Astrocyte of the cerebellum (primary cell): ENCODE measurements around the gene SUFU.

Experiments used
- DNase-seq: peaks from one replicate; pipeline ENCODE4 v3.0.0-alpha.2; 2011; ENCODE audit warnings: low read depth
- H3K4me3 ChIP-seq: 2 replicates; pipeline ENCODE4 v1.5.1; 2011; ENCODE audit warnings: mild to moderate bottlenecking, low read depth, low read length, moderate library complexity
- in situ Hi-C: cut with HindIII; loops from 2 replicates; pipeline ENCODE4 v1.10.0; 2017; ENCODE audit warnings: low sequenced_read_pairs
- TF ChIP-seq, protein P1 (sequence below): IDR thresholded peaks from 2 replicates; pipeline ENCODE4 v1.5.1; 2012; ENCODE audit warnings: low read length, low read depth, moderate library complexity, mild to moderate bottlenecking; ENCODE audit errors: missing control alignments

The SUFU gene

DNA sequence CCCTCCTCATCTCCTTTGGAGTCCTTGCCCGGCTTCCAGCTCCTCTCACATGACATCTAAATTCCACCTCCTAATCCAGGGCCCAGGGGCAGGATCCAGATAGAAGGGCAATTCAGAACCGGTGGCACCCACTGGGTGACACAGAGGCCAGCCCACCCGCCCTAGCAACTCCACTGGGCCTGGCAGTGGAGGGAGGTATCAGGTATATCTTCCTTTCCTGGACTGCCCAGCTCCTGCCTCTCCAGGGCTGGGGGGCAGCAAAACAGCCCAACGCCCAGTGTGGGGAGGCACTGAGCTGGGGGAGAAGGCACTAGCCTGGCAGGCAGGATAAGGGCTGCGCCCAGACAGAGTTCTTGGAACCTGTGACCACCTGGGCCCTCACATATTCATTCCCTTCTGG, 130.1 kb downstream of the SUFU start:
- in situ Hi-C loops = no loop called here
- H3K4me3 ChIP-seq = no peak overlapping the region
- DNase-seq = no peak
- TF ChIP-seq, protein P1, sequence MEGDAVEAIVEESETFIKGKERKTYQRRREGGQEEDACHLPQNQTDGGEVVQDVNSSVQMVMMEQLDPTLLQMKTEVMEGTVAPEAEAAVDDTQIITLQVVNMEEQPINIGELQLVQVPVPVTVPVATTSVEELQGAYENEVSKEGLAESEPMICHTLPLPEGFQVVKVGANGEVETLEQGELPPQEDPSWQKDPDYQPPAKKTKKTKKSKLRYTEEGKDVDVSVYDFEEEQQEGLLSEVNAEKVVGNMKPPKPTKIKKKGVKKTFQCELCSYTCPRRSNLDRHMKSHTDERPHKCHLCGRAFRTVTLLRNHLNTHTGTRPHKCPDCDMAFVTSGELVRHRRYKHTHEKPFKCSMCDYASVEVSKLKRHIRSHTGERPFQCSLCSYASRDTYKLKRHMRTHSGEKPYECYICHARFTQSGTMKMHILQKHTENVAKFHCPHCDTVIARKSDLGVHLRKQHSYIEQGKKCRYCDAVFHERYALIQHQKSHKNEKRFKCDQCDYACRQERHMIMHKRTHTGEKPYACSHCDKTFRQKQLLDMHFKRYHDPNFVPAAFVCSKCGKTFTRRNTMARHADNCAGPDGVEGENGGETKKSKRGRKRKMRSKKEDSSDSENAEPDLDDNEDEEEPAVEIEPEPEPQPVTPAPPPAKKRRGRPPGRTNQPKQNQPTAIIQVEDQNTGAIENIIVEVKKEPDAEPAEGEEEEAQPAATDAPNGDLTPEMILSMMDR = no peak

DNA sequence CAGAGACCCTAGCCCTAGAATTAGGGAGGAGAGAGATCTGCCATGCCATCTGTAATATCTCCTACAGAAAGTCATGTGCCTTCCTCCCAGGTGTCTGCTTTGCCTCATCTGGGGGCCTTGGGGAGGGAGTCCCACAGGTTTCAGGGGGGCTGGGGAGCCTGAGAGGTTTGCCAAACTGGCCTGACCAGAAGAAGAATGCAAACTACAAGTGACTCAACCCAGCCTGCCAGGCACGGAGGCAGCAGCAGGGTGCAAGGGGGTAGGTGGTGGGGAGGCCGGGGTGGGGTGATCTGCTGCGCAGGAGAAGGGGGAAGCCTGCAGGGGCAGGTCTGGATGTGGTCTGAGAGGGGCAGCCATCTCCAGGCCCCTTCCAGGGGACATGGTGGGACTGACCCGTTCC, 130.9 kb downstream of the SUFU start:
- no peak overlapping the region for H3K4me3 ChIP-seq
- TF ChIP-seq, protein P1 = no peak
- in situ Hi-C loops = no loop called here
- DNase-seq = no peak

DNA sequence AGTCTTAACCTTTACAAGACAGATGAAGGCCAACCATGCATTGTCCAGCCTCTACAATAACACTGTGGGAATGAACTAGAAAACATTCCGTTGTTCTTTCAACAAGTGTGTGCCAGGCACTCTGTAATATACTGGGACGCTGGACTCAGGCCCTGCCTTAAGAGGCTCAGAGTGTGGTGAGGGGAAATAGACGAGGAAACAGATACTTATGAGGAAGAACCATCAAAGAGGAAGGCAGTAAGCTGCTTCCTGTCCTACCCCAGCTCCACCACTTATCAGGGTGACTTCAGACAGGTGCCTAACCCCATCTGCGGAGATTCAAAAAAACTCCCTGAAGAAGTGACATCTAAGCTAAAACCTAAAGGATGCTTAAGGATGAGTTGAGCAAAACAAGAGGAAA, 131.6 kb downstream of the SUFU start:
- TF ChIP-seq, protein P1 = no peak
- in situ Hi-C loops = no loop called here
- no peak overlapping the region for H3K4me3 ChIP-seq
- DNase-seq = no peak

DNA sequence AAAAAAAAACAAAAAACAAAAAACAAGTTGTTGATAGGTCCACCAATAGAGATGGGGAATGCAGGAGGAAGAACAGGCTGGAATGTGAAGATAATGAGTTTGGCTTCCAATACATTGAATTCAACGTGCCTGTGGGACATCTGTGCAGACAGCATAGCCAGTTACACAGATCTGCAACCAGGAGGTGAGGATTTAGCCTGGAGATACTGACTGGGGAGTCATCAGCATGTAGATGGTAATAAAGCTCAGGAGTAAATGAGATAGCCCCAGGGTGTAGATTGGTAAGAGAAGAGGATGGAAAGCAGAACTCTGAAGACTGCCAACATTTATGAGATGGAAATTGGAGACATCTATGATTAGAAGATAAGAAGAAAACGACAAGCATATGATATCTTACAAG, 135.8 kb downstream of the SUFU start:
- TF ChIP-seq, protein P1 = no peak
- no peak for DNase-seq
- H3K4me3 ChIP-seq = no peak overlapping the region
- in situ Hi-C loops = no loop called here

DNA sequence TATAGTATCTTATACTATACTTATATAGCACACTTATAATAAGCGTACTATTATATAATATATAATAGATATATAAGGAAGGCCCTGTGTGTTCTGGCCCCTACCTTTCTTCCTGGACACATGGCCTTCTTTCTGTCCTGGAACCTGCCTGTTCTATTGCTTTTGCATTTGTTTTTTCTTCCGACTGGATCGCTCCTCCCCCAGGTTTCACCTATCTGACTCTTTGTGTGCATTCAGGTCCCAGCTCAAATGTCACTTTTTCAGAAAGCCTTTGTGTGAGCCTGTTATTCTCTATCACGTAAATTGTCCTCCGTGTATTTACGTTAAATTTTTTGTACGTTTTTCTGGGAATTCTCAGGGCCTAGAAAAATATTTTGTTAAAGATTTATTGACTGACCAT, 137.6 kb downstream of the SUFU start:
- H3K4me3 ChIP-seq = peak overlapping the region; percentile 83
- TF ChIP-seq, protein P1 = no peak
- in situ Hi-C loops = no loop called here
- DNase-seq = no peak

DNA sequence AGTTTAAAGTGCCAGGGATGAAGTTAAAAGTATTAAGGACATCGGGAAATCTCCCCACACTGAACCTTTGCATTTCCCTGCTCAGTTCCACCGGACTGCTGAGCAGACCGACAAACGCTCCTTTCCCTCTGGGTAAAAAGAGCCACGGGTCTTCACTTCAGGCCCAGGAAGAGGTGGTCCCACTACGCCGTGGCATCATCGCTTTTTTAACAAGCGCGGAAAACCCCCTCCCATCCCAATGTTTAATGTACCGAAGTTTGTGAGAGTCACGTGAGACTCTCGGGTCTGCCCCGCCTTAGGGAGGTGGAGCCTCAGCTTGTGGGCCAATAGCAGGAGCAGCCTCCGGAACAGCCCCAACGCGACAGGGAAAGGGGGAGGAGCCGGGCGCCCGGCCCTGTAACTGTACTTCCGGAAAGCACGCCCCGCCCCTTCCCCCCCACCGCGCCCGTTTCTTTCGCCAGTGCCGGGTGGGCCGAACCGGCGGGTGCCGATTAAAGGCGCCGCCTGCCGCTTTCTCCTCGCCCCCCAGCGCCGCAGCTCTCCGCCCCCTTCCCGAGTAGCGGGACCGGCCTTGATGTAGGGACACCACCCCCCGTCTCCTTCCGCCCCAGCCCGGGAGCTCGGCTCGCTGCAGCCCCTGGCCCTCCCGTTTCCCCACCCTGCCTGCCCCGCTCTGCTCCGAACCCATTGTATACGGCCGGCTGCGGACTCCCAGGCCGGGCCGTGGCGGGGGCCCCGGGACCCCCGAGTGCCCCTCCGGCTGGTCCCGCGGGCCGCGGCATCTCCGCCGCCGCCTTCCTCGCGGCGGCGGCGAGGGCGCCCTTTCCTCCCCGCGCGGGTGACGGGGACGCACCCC, 138.3 kb downstream of the SUFU start:
- TF ChIP-seq, protein P1 = no peak
- in situ Hi-C loops = no loop called here
- peak overlapping the region; percentile 83 for H3K4me3 ChIP-seq
- DNase-seq = peak; percentile 89
